HG03280 (cell line): ENCODE results near the gene RHEBL1.

ENCODE experiments used
- ATAC-seq: cut with Tn5 transposase; IDR thresholded peaks from one replicate; pipeline ENCODE4 v1.9.1; 2021; ENCODE audit warnings: mild to moderate bottlenecking, moderate library complexity; ENCODE audit not compliant: unreplicated experiment

The RHEBL1 gene

DNA sequence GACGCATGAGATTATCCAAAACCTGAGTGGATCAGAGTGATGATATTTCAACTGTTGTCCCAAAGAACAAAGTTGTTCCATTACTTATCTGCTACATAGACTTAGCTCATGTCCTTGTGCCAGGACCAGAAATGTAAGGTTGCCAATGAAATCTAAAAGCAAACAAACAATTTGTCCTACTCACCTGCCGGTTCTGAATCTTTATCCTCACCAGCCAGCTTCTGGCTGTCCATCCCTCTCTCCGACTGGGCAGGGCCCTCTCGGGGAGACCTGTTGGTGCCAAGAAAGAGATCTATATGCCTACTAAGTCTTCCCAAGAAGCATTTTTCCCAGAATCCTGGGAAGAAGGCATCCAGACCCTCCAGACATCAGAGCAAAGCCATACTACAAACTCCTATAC is 14.7 kb downstream of the RHEBL1 start:
- ATAC-seq = no peak

DNA sequence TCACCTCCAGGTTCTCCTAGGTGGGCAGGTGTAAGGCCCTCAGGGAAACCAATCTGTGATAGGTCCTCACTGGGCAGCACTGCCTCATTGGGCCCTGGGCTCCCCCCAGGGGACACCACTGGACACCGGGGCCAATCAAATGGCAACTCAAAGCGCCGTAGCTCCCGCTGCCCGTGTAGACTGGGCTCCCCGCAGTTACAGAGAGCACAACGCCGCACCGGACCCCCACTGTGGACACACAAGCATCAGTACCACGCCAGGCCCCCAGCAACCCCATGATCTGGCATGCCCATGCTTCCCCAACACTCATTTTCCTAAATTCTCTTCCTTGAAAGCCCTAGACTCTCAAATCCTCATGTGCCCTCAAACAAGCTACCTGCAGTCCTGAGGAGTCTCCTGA is 15.3 kb downstream of the RHEBL1 start:
- no peak for ATAC-seq

- no peak for ATAC-seq
Observed at GRCh38 chr12:49054096-49054495, 15.7 kb downstream of the RHEBL1 start.

- no peak for ATAC-seq
Observed at GRCh38 chr12:49052451-49053208, 17.1 kb downstream of the RHEBL1 start.

GRCh38 chr12:49051777-49052438 is 17.9 kb downstream of the RHEBL1 start:
- no peak for ATAC-seq

DNA sequence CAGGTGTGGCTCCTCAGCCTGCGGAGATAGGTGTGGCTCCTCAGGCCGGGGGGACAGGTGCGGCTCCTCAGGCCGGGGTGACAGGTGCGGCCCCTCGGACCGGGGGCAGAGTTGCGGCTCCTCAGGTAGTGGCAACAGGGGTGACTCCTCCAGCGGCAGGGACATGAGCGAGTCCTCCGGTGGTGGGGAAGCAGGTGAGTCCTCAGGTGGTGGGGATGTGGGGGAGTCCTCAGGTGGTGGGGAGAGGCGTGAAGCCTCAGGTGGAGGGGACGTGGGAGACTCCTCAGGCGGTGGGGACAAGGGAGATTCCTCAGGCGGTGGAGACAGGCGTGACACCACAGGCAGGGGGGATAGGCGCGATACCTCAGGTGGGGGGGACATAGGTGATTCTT is 18.4 kb downstream of the RHEBL1 start:
- ATAC-seq = no peak

- ATAC-seq = no peak
Observed at GRCh38 chr12:49050507-49051372, 19.0 kb downstream of the RHEBL1 start.

GRCh38 chr12:49049566-49050224 is 20.1 kb downstream of the RHEBL1 start:
- ATAC-seq = no peak

DNA sequence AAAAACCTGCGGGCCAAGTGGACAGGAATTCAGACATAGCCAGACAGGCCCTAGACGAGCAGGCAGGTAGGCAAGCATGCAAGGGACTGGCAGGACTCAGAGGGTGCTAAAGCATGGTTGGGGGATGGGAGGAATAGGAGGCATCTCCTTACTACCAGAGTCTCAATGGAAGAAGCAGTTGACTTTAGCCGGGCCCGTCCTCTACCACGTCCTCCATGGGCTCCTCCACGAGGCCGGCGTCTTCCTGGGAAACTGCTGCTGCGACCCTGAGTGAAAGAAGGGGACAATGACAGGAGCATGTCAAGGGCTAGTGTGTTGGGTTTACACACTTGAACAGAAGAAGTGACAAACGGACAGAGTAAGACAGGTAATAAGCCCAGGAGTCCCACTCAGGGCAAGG is 20.8 kb downstream of the RHEBL1 start:
- no peak for ATAC-seq

DNA sequence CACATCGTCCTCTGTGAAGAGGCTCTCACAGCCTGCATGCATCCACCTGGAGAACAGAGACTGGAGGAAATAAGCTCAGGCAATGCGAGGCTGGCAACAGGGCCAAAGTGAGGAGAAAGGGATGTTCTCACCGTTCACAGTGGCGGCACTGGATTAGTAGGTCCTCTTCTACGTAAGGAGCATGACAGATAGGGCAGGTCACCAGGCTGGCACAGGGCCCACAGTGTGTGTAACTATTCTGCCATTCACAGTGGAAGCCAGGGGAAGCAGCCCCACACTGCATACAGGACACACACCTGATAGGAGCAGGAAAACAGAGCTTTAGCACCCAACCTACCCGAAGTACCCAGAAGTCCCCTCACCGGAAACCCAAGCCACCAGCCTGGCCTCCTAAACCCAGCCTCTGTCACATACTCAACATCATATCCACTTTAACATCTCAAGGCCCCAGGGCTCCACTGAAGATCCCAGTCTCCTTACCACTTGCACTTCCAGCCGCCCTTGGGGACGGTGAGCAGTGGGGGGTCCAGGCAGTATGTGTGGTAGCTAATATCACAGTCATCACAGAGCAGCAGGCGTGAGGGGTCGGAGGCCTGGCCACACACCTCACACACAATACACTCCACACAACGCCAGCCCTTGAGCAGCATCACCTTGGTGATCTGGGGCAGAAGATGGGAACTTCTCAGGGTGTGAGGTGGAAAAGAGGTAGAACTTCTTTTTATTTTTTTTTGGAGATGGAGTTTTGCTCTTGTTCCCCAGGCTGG is 23.5 kb downstream of the RHEBL1 start:
- ATAC-seq = no peak

DNA sequence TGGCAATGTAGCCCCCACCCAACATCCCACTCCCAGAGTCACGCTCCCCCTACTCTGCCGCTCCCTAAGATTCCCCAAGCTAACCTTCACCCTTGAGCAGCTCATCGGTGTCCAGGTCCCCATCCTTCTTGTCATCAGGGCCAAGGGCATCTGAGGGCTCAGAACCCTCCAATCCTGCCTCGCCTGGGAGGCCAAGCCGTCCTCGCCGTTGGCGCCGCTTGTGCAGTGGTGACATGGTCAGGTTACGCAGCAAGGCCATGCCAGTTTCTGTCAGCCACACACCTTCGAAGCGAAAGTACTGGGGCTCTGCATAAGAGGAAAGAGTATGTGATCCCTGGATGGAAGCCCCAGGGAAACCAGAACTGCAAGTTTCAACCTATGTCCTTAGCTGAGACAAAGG is 25.1 kb downstream of the RHEBL1 start:
- ATAC-seq = no peak

DNA sequence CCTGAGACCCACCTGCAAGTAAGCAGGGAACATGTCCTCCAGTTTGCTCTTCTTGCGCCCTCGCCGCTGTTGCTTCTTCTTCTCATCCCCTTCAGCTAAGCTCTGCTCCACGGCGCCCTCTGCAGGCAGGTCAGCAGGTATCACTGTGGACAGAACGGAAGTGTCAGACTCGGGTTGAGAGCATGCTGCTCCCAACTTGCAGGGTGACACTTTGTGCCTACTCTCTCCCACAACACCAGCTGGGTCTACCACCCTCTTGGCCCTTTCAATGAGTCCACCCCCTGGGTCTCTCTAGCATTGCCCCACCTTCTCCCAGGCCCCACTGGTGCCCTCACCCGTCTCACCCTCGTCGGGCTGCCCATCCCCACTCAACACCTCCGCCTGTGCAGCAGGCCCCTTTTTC is 25.9 kb downstream of the RHEBL1 start:
- no peak for ATAC-seq

- no peak for ATAC-seq
Observed at GRCh38 chr12:49043241-49043640, 26.5 kb downstream of the RHEBL1 start.

GRCh38 chr12:49041881-49042484 is 27.8 kb downstream of the RHEBL1 start:
- ATAC-seq = no peak

DNA sequence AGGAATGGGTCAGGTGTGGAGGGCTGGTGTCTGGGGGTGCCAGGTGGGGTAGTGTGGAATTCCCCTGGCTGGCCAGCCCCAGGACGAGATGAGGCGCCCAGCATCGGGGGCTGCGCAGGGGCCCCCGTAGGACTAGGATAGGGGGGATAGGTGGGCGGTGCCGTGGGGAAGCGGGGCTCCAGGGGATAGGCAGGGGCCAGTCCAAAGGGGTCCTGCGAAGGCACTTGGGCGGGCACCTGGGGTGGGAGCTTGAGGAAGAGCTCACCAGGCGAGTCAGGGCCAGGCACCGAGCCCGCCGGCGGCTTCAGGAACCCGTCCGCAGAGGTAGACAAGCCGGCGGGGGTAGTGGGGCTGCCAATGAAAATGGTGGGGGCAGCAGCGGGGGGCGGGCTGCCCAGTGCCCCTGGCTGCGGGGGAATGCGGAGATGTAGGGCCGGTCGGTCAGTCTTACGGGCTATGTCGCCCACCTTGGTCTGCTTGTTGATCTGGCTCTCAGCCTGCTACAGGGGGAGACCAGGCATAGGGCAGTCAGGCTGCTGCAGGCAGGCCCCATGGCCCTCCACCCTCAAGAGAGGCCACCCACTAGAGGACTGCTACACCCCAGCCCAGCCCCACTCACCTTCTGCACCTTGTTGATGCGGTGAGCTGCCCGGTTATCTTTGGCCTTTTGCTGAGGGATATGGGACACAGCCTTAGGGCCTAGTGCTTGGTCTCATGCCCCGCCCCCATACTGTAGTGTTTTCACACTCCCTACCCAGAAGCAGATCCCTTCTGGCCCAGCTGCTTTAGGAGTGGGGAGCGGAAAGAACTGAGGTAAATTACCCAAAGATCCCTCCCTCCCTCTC is 28.5 kb downstream of the RHEBL1 start:
- no peak for ATAC-seq

GRCh38 chr12:49040364-49040855 is 29.4 kb downstream of the RHEBL1 start:
- ATAC-seq = no peak

GRCh38 chr12:49039421-49040363 is 30.1 kb downstream of the RHEBL1 start:
- no peak for ATAC-seq
